A172 (cell line): ENCODE measurements around the gene TSSK1B. TPM values are rescaled to one million over a fixed set of nuclear protein-coding genes. Genes with fewer than 3 reads are reported as not detected.
"Not testable (repeated sequence)": the region's sequence is repeated elsewhere in the genome, so short reads cannot be mapped to it uniquely, and the experiment has no call there.

Source experiments
- DNase-seq: peaks from one replicate; pipeline ENCODE4 v3.0.0-alpha.2; 2015; ENCODE audit warnings: low spot score
- total RNA-seq: library from RNA; depleted of rRNA; stranded (reverse); fragments of >200 nt; shearing (Covaris generic); gene quantifications from 2 replicates; pipeline ENCODE4 v1.2.3, GENCODE V29; 2014; rRNA removed

The TSSK1B gene, protein sequence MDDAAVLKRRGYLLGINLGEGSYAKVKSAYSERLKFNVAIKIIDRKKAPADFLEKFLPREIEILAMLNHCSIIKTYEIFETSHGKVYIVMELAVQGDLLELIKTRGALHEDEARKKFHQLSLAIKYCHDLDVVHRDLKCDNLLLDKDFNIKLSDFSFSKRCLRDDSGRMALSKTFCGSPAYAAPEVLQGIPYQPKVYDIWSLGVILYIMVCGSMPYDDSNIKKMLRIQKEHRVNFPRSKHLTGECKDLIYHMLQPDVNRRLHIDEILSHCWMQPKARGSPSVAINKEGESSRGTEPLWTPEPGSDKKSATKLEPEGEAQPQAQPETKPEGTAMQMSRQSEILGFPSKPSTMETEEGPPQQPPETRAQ
- total RNA-seq: not detected in 2 replicates

DNA sequence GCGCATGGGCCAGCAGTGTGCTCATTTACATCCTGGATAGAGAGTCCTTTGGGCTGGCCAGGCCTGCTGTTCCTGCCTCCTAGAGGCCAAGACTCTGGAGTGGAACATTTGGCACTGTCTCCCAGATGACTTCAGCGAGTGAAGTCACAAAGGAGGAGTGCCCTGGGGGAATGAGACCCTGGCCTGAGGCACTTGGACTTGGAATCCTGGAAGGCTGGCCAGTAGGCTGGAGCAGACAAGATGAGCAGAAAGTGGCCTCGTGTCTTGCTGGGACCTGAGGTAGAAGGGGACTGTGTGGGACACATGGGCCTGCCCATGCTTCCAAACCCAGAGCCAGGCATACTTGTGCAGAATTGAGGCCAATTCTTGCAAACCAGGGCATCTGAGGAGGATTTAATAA, at the start of gene TSSK1B:
Gene TSSK1B, minus strand, starts transcription at position 101 of the 400 bp plus-strand sequence. CDS start 150 bp downstream, outside the sequence.
- DNase-seq: no peak

GRCh38 chr5:113480243-113480642, 45.5 kb upstream of the TSSK1B start:
- DNase-seq: no peak

- DNase-seq: no peak
Observed at GRCh38 chr5:113478691-113479090, 43.9 kb upstream of the TSSK1B start.

- no peak for DNase-seq
Observed at GRCh38 chr5:113474100-113474728, 39.4 kb upstream of the TSSK1B start.

GRCh38 chr5:113463032-113463431, 28.2 kb upstream of the TSSK1B start:
- DNase-seq: no peak

DNA sequence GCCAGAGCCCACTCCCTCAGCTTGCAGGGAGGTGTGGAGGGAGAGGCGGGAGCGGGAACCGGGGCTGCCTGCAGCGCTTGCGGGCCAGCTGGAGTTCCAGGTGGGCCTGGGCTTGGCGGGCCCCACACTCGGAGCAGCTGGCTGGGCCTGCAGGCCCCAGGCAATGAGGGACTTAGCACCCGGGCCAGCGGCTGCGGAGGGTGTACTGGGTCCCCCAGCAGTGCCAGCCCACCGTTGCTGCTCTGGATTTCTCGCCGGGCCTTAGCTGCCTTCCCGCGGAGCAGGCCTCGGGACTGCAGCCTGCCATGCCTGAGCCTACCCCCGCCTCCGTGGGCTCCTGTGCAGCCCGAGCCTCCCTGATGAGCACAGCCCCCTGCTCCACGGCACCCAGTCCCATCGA, 22.3 kb upstream of the TSSK1B start:
- DNase-seq: not testable (repeated sequence)

GRCh38 chr5:113452941-113453340, 18.2 kb upstream of the TSSK1B start:
- DNase-seq: no peak

- no peak for DNase-seq
Observed at GRCh38 chr5:113451797-113452196, 17.0 kb upstream of the TSSK1B start.

GRCh38 chr5:113450929-113451328, 16.1 kb upstream of the TSSK1B start:
- DNase-seq: no peak

DNA sequence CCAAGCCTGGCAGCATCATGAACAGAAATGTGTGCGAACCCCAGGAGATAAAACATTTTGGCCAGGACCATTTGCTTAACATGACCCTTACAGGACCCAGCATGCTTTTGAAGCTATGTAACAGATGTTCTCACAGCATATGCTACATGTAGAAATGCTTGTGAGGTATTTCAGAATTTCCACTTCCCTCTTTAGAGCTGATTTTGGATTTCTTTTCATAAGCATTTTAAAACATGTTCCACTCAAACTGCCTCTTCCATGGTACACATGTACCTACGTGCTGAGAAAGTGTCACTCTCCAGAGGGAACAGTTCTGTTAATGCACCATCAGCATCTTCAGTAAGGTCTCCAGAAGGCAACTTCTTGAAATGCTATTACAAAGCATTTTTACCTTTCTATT, 15.7 kb upstream of the TSSK1B start:
- no peak for DNase-seq

DNA sequence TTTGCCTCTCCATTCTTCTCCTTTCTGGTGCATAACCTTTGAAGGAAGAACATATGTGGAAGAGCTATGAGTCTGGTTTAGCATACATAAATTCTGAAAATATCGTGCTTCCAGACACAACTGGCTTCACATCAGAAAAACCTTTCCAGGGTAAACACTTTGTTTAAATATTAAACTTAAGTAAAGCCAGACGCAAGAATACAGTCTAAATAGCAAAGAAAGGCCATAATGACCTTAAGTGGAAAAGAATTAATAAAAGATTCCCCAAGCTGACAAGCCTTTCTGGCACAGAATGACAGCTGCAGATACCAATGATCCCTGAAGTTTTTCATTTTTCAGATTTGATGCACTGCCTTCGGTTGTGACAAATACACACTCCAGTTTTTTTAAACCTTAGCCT, 13.5 kb upstream of the TSSK1B start:
- no peak for DNase-seq

DNA sequence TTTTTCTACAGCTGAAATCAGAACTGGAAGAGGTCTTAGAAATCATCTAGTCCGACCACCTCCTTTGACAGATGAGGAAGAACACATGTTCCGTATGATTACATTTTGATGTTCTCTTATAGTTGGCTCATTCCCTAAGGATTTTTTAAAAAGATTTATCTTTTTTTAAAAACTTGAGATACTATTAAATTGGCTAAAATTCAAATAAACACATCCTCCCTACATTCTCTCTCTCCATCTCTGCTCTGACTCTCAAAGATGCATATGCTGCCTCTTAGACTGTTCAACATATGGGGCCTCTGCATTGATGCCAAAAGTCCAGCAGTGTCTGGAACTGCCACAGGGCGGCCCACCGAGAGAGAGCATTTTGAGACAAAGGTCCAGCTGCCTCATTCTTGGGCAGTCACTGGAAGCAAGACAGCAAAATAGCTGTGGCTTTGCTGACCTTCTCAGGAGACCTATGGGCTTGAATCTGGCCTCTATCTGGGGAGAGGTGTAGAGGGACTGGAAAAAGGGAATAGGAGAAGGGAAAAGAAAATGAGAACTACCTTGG, 12.8 kb upstream of the TSSK1B start:
- no peak for DNase-seq

- DNase-seq: no peak
Observed at GRCh38 chr5:113446358-113446927, 11.7 kb upstream of the TSSK1B start.

- no peak for DNase-seq
Observed at GRCh38 chr5:113437111-113437510, 2.3 kb upstream of the TSSK1B start.

- DNase-seq: no peak
Observed at GRCh38 chr5:113435575-113435974, 786 bp upstream of the TSSK1B start.

GRCh38 chr5:113433862-113434612, 752 bp downstream of the TSSK1B start:
- no peak for DNase-seq

- DNase-seq: no peak
Observed at GRCh38 chr5:113433071-113433470, 1.7 kb downstream of the TSSK1B start.

DNA sequence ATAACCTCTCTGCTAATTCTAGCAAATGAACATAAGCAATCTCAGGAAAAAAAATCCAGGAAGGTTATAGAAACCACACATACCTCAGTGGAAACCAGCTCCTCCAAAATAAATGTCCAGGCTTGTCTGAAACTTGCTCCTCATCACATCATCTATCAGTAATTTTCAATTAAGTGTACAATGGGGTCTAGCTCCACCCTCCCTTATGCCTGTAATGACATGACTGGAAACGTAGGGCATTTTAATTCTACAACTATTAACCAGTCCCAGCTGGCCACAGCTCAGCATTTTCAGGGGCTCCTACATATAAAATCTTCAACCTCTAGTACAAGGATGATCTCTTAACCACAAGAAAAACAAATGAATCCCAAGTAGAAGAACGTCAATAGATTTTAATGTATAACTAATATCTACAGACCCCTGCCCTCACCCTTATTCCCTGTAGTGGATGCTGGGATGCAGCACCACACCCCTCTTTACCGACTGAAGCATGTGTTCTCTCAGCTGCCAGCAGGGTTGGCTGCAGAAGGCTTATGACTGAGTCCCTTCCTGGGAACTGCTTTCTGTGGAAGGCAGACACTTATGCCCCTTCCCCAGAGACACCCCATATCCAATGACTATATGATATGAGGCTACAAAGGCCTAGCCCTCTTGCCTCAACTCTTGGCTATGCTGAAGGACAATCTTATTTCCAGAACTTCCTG, 6.8 kb downstream of the TSSK1B start:
- DNase-seq: no peak

- no peak for DNase-seq
Observed at GRCh38 chr5:113425909-113426308, 8.9 kb downstream of the TSSK1B start.

- DNase-seq: no peak
Observed at GRCh38 chr5:113421693-113422092, 13.1 kb downstream of the TSSK1B start.

DNA sequence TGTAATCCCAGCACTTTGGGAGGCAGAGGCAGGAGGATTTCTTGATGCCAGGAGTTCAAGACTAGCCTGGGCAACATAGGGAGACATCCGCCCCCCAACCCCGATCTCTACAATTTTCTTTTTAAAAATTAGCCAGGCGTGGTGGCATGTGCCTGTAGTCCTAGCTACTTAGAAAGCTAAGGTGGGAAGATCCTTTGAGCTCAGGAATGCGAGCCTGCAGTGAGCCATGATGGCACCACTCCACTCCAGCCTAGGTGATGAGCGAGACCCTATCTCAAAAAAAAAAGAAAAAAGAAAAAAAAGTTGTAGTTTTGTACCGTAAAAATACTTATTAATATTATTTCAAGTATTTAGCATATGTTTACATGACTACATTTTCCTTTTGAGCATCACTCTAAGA, 29.3 kb downstream of the TSSK1B start:
- no peak for DNase-seq
